Right lobe of liver (tissue), 6 donors: ENCODE measurements around the gene COG7. TPM values are rescaled to one million over a fixed set of nuclear protein-coding genes. Genes with fewer than 3 reads are reported as not detected.

Experiments used
- ATAC-seq, 4 donors: fragments of 200-7000 bp; cut with Tn5 transposase; one replicate each; pipeline ENCODE4 v1.9.1; 2020; ENCODE audit warnings: mild to moderate bottlenecking in 4 of 4, moderate library complexity in 4 of 4
- DNase-seq, 3 donors: peaks; one replicate each; pipeline ENCODE4 v3.0.0-alpha.2; 2020
- H3K27ac ChIP-seq, 3 donors: fragments of 200-600 bp; one replicate each; pipeline ENCODE4 v1.8.0; 2022
- H3K27me3 ChIP-seq, 2 donors: fragments of 200-600 bp; one replicate each; pipeline ENCODE4 v1.8.0; 2022
- H3K36me3 ChIP-seq, 4 donors: fragments of 200-600 bp; sonication (generic) in 1 of 4; one replicate each; pipeline versions ENCODE4 v1.5.1 to v1.8.0; 2017 to 2022; ENCODE audit warnings: control low read depth in 1 of 4
- H3K4me1 ChIP-seq, 4 donors: fragments of 200-600 bp; sonication (generic) in 1 of 4; one replicate each; pipeline versions ENCODE4 v1.5.1 to v1.8.0; 2017 to 2022; ENCODE audit warnings: control low read depth in 1 of 4
- H3K4me3 ChIP-seq, 3 donors: fragments of 200-600 bp; one replicate each; pipeline ENCODE4 v1.8.0; 2022
- H3K9me3 ChIP-seq, 4 donors: fragments of 200-600 bp; sonication (generic) in 1 of 4; one replicate each; pipeline versions ENCODE4 v1.5.1 to v1.8.0; 2017 to 2022; ENCODE audit warnings: control low read depth in 1 of 4
- POLR2A ChIP-seq: fragments of 450-650 bp; IDR thresholded peaks from one replicate; pipeline ENCODE4 v1.6.1; 2017; ENCODE audit warnings: antibody characterized with exemption, mild to moderate bottlenecking
- WGBS: methylation state at CpG from one replicate; pipeline ENCODE4 v1.1.6; 2018; ENCODE audit warnings: low coverage, low lambda C conversion rate; ENCODE audit not compliant: insufficient coverage; ENCODE audit errors: missing lambda C conversion rate; 5-methylcytosine and 5-hydroxymethylcytosine counted together
- intact Hi-C, 2 donors: fragments of 100-400 bp; cut with DNase I; formaldehyde crosslinking; loops; one replicate each; pipeline versions ENCODE4 v1.11.2 to v1.14.1; 2022
- total RNA-seq, 6 experiments: library from RNA; depleted of rRNA in 2 of 6; stranded (reverse); fragments of >200 nt in 2 of 6; fragmentation: NEBNext Ultra II Directional in 3 of 6; extraction: Animal tissue kit (Norgen Biotek cat#: 25700) in 3 of 6; gene quantifications; one replicate each; pipeline versions ENCODE4 v1.1.0 to v1.2.4, GENCODE V29; 2016 to 2023
- TF ChIP-seq, protein P1 (sequence below), 4 donors: fragments of 200-600 bp in 3 of 4; fragments of 450-650 bp in 1 of 4; IDR thresholded peaks; one replicate each; pipeline versions ENCODE4 v1.5.1 to v1.8.0; 2016 to 2022; ENCODE audit warnings: antibody characterized with exemption in 4 of 4, mild to moderate bottlenecking in 2 of 4
- donor health status: DM: no; HTN: yes; CAD: no.
- donor health status: DM: no; HTN: no; CAD: no.
- donor health status: DM: no; HTN: no; CAD: no.
- donor health status: DM: no; HTN: yes; CAD: no.
- donor health status: DM: no; HTN: yes; CAD: no.

COG7 gene
- total RNA-seq, 6 experiments from 2014 or later = 7.5 to 11.2 (median 8.4) TPM

DNA sequence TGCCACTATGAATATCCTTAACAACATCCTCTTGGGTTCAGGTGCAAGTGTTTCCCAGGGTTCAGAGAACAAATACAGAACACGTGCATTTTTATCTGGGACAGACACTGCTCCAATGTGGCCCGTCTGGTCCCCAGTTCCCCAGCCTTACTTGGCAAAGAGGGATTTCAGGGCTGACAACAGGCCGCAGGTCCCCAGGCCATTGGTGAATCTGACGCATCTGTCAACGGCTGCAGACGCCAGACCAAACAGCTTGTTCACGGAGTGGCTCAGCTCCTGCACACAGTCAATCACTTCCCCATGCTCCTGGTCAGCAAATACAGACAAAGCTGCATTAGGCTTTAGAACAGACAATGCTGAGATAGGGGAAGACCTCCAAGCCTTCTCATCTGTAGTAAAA lies 36.2 kb downstream of the COG7 start:
- Histone ChIP-seq H3K4me1 (no peaks in the 10 kb centered on the region), H3K27me3 (no peaks in the 10 kb centered on the region), H3K27ac (no peak overlapping the region), H3K9me3 (no peaks in the 10 kb centered on the region), H3K36me3 (peaks cover 0 to 46% (median 5%) of the 10 kb centered on the region in 4 donors), H3K4me3 (no peak overlapping the region)
- 76% methylated on average over 2 of the region's 7 CpGs for WGBS
- TF ChIP-seq, protein P1, sequence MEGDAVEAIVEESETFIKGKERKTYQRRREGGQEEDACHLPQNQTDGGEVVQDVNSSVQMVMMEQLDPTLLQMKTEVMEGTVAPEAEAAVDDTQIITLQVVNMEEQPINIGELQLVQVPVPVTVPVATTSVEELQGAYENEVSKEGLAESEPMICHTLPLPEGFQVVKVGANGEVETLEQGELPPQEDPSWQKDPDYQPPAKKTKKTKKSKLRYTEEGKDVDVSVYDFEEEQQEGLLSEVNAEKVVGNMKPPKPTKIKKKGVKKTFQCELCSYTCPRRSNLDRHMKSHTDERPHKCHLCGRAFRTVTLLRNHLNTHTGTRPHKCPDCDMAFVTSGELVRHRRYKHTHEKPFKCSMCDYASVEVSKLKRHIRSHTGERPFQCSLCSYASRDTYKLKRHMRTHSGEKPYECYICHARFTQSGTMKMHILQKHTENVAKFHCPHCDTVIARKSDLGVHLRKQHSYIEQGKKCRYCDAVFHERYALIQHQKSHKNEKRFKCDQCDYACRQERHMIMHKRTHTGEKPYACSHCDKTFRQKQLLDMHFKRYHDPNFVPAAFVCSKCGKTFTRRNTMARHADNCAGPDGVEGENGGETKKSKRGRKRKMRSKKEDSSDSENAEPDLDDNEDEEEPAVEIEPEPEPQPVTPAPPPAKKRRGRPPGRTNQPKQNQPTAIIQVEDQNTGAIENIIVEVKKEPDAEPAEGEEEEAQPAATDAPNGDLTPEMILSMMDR (IDR thresholded peaks at IDR 0.05) = no peak
- TF ChIP-seq POLR2A = no peak
- intact Hi-C loops = no loop called here
- ATAC-seq (no peak), DNase-seq (no peak)

DNA sequence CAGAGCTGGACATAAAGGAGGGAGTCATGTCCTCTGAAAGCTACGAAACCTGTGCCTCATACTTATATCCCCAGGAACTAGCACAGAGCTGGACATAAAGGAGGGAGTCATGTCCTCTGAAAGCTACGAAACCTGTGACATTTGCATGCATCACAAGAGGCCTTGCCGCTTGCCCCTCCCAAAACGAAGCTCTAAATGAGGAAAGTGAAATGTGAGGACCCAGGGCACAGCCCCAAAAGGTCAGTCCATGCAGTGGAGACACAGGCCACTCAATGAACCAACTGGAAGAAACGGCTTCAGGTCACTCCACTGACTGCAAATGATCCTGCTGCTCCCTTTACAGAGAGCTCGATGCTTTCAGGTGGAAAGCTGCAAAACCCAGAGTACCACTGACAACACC lies 38.3 kb downstream of the COG7 start:
- ATAC-seq (no peak), DNase-seq (no peak)
- Histone ChIP-seq H3K4me1 (no peaks in the 10 kb centered on the region), H3K27me3 (no peaks in the 10 kb centered on the region), H3K4me3 (no peak overlapping the region), H3K9me3 (no peaks in the 10 kb centered on the region), H3K27ac (no peak overlapping the region), H3K36me3 (peaks cover 0 to 50% (median 5%) of the 10 kb centered on the region in 4 donors)
- WGBS = 90% methylated on average over 6 of the region's 6 CpGs
- TF ChIP-seq POLR2A = no peak
- TF ChIP-seq, protein P1 (IDR thresholded peaks at IDR 0.05) = no peak
- intact Hi-C loops = no loop called here

GRCh38 chr16:23410176-23410575 lies 42.8 kb downstream of the COG7 start:
- intact Hi-C loops = no loop called here
- no peak for DNase-seq
- Histone ChIP-seq H3K36me3 (peaks cover 0 to 52% (median 10%) of the 10 kb centered on the region in 4 donors), H3K4me3 (no peak overlapping the region), H3K9me3 (no peaks in the 10 kb centered on the region), H3K27ac (no peak overlapping the region), H3K27me3 (no peaks in the 10 kb centered on the region), H3K4me1 (no peaks in the 10 kb centered on the region)
- 73% methylated on average over 2 of the region's 4 CpGs for WGBS
- no peak for TF ChIP-seq POLR2A
- TF ChIP-seq, protein P1 (IDR thresholded peaks at IDR 0.05) = no peak
- ATAC-seq = no peak

DNA sequence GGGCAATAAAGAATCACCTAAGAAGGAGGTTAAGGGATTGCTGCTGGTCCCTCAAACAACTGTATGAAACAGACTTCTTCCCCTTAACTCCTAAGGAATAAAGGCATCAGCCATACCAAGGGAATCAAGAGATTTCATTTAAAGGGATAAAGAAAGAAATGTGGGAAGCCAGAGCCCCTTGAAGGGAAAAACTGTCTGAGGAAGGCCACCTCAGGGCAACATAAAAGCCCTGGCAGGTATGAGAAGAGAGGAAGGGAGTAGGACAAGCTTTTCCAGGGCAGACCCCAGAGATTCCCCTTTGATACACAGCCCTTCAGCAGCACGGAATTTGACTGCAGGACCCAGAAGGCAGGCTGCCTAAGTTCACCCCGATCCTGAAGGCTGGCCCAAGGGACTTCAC lies 43.5 kb downstream of the COG7 start:
- H3K9me3 ChIP-seq = no peaks in the 10 kb centered on the region
- H3K27ac ChIP-seq = no peak overlapping the region
- H3K4me3 ChIP-seq = no peak overlapping the region
- ATAC-seq = no peak
- no peak for TF ChIP-seq POLR2A
- TF ChIP-seq, protein P1 (IDR thresholded peaks at IDR 0.05) = no peak
- no peak for DNase-seq
- 84% methylated on average over 2 of the region's 2 CpGs for WGBS
- no peaks in the 10 kb centered on the region for H3K4me1 ChIP-seq
- H3K27me3 ChIP-seq = no peaks in the 10 kb centered on the region
- peaks cover 0 to 54% (median 10%) of the 10 kb centered on the region in 4 donors for H3K36me3 ChIP-seq
- intact Hi-C loops = no loop called here

DNA sequence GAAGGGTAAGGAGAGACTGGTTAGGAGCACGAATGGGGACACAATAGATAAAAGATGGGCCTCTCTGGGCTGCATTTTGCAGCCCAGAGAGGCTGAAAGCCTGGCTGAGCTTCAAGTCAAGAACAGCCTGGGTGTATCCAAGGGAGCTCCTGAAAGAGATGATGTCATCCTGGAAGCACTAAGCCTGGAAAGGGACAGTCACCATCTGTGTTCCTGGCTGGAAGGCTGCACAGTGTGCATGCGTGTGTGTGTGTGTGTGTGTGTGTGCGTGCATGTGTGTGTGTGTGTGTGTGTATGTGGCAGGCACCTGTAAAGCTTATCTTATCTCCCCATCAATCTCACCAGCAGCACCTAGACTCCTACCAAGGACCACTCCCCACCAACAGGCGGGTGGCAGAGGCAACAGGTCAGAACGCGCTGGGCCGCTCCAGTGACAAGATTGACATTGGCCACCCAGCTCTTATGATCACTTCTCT lies 44.1 kb downstream of the COG7 start:
- H3K27me3 ChIP-seq = no peaks in the 10 kb centered on the region
- no peaks in the 10 kb centered on the region for H3K4me1 ChIP-seq
- no peak overlapping the region for H3K4me3 ChIP-seq
- DNase-seq (no peak), ATAC-seq (peak in 3 of 4 donors; percentile 32 to 76 (median 35))
- intact Hi-C loops = no loop called here
- TF ChIP-seq, protein P1 (IDR thresholded peaks at IDR 0.05) = no peak
- no peak for TF ChIP-seq POLR2A
- WGBS = 75% methylated on average over 1 of the region's 7 CpGs
- peaks cover 0 to 57% (median 7%) of the 10 kb centered on the region in 4 donors for H3K36me3 ChIP-seq
- no peaks in the 10 kb centered on the region for H3K9me3 ChIP-seq
- H3K27ac ChIP-seq = no peak overlapping the region
